K562 (cell line): ENCODE measurements around the gene CTDSPL. TPM values are rescaled to one million over a fixed set of nuclear protein-coding genes. Genes with fewer than 3 reads are reported as not detected.

Experiments
- HDAC8 ChIP-seq: fragments of 450-650 bp; IDR thresholded peaks from 2 replicates; pipeline ENCODE4 v1.6.1; 2016; ENCODE audit warnings: mild to moderate bottlenecking, missing genetic modification characterization, moderate library complexity, missing compliant biosample characterization
- HLTF ChIP-seq: fragments of 450-650 bp; IDR thresholded peaks from 2 replicates; pipeline ENCODE4 v1.6.1; 2016
- KLF6 ChIP-seq: fragments of 250-450 bp; sonication (Bioruptor Pico); IDR thresholded peaks from 2 replicates; pipeline ENCODE4 v1.4.0; 2020; ENCODE audit warnings: mild to moderate bottlenecking, moderate library complexity, borderline replicate concordance
- MTA3 ChIP-seq: fragments of 450-650 bp; formaldehyde crosslinking; IDR thresholded peaks from 2 replicates; pipeline ENCODE4 v1.6.1; 2017; ENCODE audit warnings: mild to moderate bottlenecking, borderline replicate concordance
- NFE2L1 ChIP-seq: fragments of 450-650 bp; IDR thresholded peaks from 2 replicates; pipeline ENCODE4 v1.6.1; 2016; ENCODE audit warnings: missing genetic modification characterization, low read depth, mild to moderate bottlenecking, missing compliant biosample characterization, moderate library complexity, borderline replicate concordance
- NFIC ChIP-seq: fragments of 450-650 bp; IDR thresholded peaks from 2 replicates; pipeline ENCODE4 v1.6.1; 2017; ENCODE audit warnings: mild to moderate bottlenecking, inconsistent platforms
- NFRKB ChIP-seq: fragments of 450-650 bp; IDR thresholded peaks from 2 replicates; pipeline ENCODE4 v1.6.1; 2016; ENCODE audit warnings: low read depth
- RBFOX2 ChIP-seq: fragments of 200-400 bp; formaldehyde crosslinking; IDR thresholded peaks from 2 replicates; pipeline ENCODE4 v1.6.1; 2017; ENCODE audit warnings: low read depth, mild to moderate bottlenecking, low read length, moderate library complexity
- REST ChIP-seq, 2 experiments: fragments of 450-650 bp; formaldehyde crosslinking in 1 of 2; IDR thresholded peaks; 2 replicates each; pipeline versions ENCODE4 v1.4.0 to v1.6.1; 2014 to 2020; ENCODE audit warnings: mild to moderate bottlenecking in 2 of 2, borderline replicate concordance in 1 of 2, low read depth in 1 of 2
- SMAD4 ChIP-seq: fragments of 250-450 bp; sonication (Bioruptor Pico); conservative IDR thresholded peaks from 2 replicates; pipeline ENCODE4 v1.8.0; 2021; ENCODE audit warnings: inconsistent platforms, mild to moderate bottlenecking, moderate library complexity
- SMARCC2 ChIP-seq: fragments of 450-650 bp; IDR thresholded peaks from 2 replicates; pipeline ENCODE4 v1.6.1; 2017; ENCODE audit warnings: antibody characterized with exemption, moderate library complexity, mild to moderate bottlenecking, low read depth
- TAF1 ChIP-seq: IDR thresholded peaks from 2 replicates; pipeline ENCODE4 v1.6.1; 2011; ENCODE audit warnings: mild to moderate bottlenecking, low read length, moderate library complexity; ENCODE audit not compliant: insufficient read depth, control insufficient read depth, severe bottlenecking; ENCODE audit errors: extremely low read depth
- ZNF12 ChIP-seq: sonication (generic); formaldehyde crosslinking; IDR thresholded peaks from 2 replicates; pipeline ENCODE4 v1.4.0; 2020; ENCODE audit warnings: mild to moderate bottlenecking, missing genetic modification reagents
- polyA plus RNA-seq, 8 experiments: library from polyadenylated mRNA; depleted of rRNA in 4 of 8; stranded (reverse) in 5 of 8; unstranded in 3 of 8; fragments of >200 nt; fragmentation: Nextera tagmentation in 2 of 8; fragmentation: Illumina TruSeq in 1 of 8; extraction: Ambion mirVana in 2 of 8; extraction: Trizol in 1 of 8; gene quantifications; 2 replicates each; pipeline versions ENCODE4 v1.2.1 to v1.2.3, GENCODE V29; 2011 to 2014; ENCODE audit warnings: inconsistent platforms in 1 of 8, missing spikeins in 1 of 8
- total RNA-seq, 7 experiments: library from RNA; depleted of rRNA in 6 of 7; stranded (reverse); fragments of >200 nt in 6 of 7; fragmentation: Illumina TruSeq in 2 of 7; extraction: Trizol in 2 of 7; gene quantifications; 2 replicates each; pipeline versions ENCODE4 v1.2.1 to v1.2.3, GENCODE V29; 2011 to 2021; ENCODE audit warnings: low replicate concordance in 1 of 7
- TF ChIP-seq, protein P1 (sequence below), 2 experiments: fragments of 450-650 bp in 1 of 2; sonication (generic) in 1 of 2; formaldehyde crosslinking in 1 of 2; IDR thresholded peaks in 1 of 2; conservative IDR thresholded peaks in 1 of 2; 2 replicates each; pipeline versions ENCODE4 v1.6.1 to v1.8.1; 2016 to 2023; ENCODE audit warnings: mild to moderate bottlenecking in 2 of 2, moderate library complexity in 2 of 2, inconsistent platforms in 1 of 2, missing genetic modification reagents in 1 of 2
- TF ChIP-seq, protein P2 (sequence below): fragments of 450-650 bp; formaldehyde crosslinking; IDR thresholded peaks from 2 replicates; pipeline ENCODE4 v1.4.0; 2022; ENCODE audit warnings: missing genetic modification characterization

Gene CTDSPL
- total and polyA plus RNA-seq, 9 of the 15 experiments (the other 6 are each of a cell fraction or from before 2014, with no cell fraction given): 5.1 to 19.3 (median 11.3) TPM

DNA sequence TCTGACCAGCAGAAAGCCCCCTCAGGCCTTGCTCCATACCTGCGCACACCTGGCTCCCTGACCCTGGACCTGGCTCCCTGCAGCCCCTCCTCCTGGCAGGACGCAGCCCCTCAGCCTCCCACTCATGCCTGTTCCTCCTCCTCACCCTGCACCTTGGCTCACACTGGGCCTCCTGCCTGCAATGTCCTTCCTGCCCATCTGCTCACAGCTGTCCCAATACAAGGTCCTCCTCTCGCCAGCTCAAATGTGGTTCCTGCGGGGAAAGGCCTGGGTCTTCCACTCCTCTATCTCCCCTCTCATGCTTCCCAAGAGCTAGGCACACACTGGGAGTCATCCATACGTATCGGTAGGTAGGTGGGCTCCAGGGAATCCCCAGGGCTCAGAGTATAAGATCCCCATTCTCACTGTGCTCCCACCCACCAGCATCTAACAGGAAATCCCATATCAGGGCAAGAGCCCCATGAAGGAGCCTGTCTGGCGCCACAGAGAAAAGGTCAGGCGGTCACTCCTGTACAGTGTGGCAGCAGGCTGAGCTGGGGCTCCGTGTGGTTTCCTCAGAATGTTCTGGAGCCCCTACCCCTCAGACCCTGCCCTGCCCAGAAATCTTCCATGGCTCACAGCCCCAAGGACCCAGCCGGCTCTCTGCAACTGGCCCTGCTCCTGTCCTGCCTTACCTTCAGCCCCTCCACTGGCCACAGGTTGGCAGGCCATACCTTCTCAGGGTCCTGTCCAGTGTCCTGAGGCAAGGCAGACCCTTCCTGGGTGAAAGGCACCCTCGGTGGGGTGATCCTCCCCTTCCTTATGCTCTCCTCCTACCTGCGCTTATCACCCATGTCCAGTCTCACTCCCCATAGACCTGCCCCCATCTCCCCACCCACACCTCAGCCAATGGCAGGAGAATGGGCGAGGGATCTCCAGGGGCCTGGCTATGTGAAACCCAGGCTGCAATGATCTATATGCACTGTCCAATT is 156.9 kb downstream of the CTDSPL start (continued):
- peak; percentile 42; the same call in 1 of the 2 replicates for TF ChIP-seq REST (IDR thresholded peaks at IDR 0.05; ENCODE audit: borderline replicate concordance)
- TF ChIP-seq REST (CRISPR knock-in tag; IDR thresholded peaks at IDR 0.05; ENCODE audit: low read depth): no peak
- peak; percentile 16; the same call in 1 of the 2 replicates for TF ChIP-seq MTA3
- no peak for TF ChIP-seq HLTF
- TF ChIP-seq SMAD4 (CRISPR knock-in tag): peak; percentile 42
- TF ChIP-seq KLF6 (CRISPR knock-in tag): no peak
- TF ChIP-seq NFRKB: 0 out of 2 replicates have a peak, but pooled peaks have one; percentile 19
- no peak for TF ChIP-seq HDAC8 (tag)
- TF ChIP-seq NFE2L1 (tag): no peak
- TF ChIP-seq RBFOX2: peak; percentile 55
- peak; percentile 51 for TF ChIP-seq NFIC
- peak; percentile 27 for TF ChIP-seq TAF1
- peak; percentile 22; the same call in 1 of the 2 replicates for TF ChIP-seq SMARCC2
- TF ChIP-seq, protein P1, sequence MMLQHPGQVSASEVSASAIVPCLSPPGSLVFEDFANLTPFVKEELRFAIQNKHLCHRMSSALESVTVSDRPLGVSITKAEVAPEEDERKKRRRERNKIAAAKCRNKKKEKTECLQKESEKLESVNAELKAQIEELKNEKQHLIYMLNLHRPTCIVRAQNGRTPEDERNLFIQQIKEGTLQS (IDR thresholded peaks at IDR 0.05): no peak
- TF ChIP-seq, protein P1 (CRISPR knock-in tag; conservative IDR thresholded peaks at IDR 0.05): no peak
- 0 out of 2 replicates have a peak, but pooled peaks have one; percentile 27 for TF ChIP-seq ZNF12 (CRISPR knock-in tag)
- TF ChIP-seq, protein P2, sequence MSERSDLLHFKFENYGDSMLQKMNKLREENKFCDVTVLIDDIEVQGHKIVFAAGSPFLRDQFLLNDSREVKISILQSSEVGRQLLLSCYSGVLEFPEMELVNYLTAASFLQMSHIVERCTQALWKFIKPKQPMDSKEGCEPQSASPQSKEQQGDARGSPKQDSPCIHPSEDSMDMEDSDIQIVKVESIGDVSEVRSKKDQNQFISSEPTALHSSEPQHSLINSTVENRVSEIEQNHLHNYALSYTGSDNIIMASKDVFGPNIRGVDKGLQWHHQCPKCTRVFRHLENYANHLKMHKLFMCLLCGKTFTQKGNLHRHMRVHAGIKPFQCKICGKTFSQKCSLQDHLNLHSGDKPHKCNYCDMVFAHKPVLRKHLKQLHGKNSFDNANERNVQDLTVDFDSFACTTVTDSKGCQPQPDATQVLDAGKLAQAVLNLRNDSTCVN: 0 out of 2 replicates have a peak, but pooled peaks have one; percentile 15
